Peyer's patch (tissue), 4 donors: ENCODE data around the gene ATOSA.

ENCODE experiments used
- POLR2A ChIP-seq, 2 donors: fragments of 450-650 bp; IDR thresholded peaks; one replicate each; pipeline ENCODE4 v1.5.1; 2017; ENCODE audit warnings: antibody characterized with exemption in 2 of 2, mild to moderate bottlenecking in 2 of 2, moderate library complexity in 2 of 2
- TF ChIP-seq, protein P1 (sequence below), 6 experiments: fragments of 450-650 bp in 4 of 6; fragments of 200-600 bp in 2 of 6; sonication (generic) in 1 of 6; IDR thresholded peaks; one replicate each; pipeline ENCODE4 v1.5.1; 2017 to 2019; ENCODE audit warnings: antibody characterized with exemption in 6 of 6, mild to moderate bottlenecking in 3 of 6, moderate library complexity in 1 of 6

DNA sequence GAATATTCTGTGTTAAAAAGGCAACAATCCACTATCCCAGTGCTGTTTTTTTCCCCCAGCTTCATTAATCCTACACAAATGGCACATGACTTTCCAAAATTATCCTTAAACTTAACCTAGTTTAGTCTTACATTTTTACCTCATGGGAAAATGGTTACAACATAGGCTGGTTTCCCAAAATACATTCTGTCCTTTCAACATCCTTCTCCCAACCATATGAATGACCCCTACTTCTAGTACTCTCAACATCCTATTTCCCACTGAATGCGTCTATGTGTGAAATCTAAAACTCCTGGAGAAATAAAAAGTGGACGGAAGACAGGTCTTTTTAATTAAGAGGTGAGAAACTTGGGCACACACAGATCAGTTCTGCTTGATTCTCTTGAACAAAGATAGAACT, 33.3 kb downstream of the ATOSA start:
- TF ChIP-seq, protein P1, sequence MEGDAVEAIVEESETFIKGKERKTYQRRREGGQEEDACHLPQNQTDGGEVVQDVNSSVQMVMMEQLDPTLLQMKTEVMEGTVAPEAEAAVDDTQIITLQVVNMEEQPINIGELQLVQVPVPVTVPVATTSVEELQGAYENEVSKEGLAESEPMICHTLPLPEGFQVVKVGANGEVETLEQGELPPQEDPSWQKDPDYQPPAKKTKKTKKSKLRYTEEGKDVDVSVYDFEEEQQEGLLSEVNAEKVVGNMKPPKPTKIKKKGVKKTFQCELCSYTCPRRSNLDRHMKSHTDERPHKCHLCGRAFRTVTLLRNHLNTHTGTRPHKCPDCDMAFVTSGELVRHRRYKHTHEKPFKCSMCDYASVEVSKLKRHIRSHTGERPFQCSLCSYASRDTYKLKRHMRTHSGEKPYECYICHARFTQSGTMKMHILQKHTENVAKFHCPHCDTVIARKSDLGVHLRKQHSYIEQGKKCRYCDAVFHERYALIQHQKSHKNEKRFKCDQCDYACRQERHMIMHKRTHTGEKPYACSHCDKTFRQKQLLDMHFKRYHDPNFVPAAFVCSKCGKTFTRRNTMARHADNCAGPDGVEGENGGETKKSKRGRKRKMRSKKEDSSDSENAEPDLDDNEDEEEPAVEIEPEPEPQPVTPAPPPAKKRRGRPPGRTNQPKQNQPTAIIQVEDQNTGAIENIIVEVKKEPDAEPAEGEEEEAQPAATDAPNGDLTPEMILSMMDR (IDR thresholded peaks at IDR 0.05) = no peak
- TF ChIP-seq POLR2A (IDR thresholded peaks at IDR 0.05) = no peak
